ENCODE data around the gene FES.

Gene FES

GRCh38 chr15:90863987-90864386 lies 20.3 kb upstream of the FES start:
- DNase-seq (no peak), ATAC-seq (ENCODE audit: insufficient read depth, low read depth) (no peak)
- no peaks in the 10 kb centered on the region for H4K20me1 ChIP-seq (ENCODE audit: insufficient read depth, low read length)
- H3K79me2 ChIP-seq (ENCODE audit: insufficient read depth, low read length), result no peaks in the 10 kb centered on the region
- no peak for TF ChIP-seq CTCF (IDR thresholded peaks at IDR 0.05; ENCODE audit: borderline replicate concordance, extremely low read depth, low read length, poor library complexity, severe bottlenecking)
- no peak for TF ChIP-seq EZH2 (IDR thresholded peaks at IDR 0.05; ENCODE audit: borderline replicate concordance, low read depth, low read length, severe bottlenecking)
- H3K36me3 ChIP-seq (ENCODE audit: insufficient read depth, low read length), result no peaks in the 10 kb centered on the region
- no peak overlapping the region for H3K27ac ChIP-seq (ENCODE audit: low read length)
- H3K4me1 ChIP-seq (ENCODE audit: insufficient read depth, low read length), result peaks cover 4% of the 10 kb centered on the region
- H3K4me3 ChIP-seq (ENCODE audit: low read depth in 1 of 2, low read length in 2 of 2), result no peak overlapping the region
- no peak overlapping the region for H2AFZ ChIP-seq (ENCODE audit: low read depth, low read length)
- H3K9me3 ChIP-seq (ENCODE audit: insufficient read depth, low read length, severe bottlenecking), result no peaks in the 10 kb centered on the region
- no peak overlapping the region for H3K4me2 ChIP-seq (ENCODE audit: insufficient read depth, low read length)
- no peak overlapping the region for H3K9ac ChIP-seq (ENCODE audit: low read depth, low read length)
- H3K27me3 ChIP-seq (ENCODE audit: insufficient read depth, low read length, poor library complexity), result no peaks in the 10 kb centered on the region

GRCh38 chr15:90864507-90864906 lies 19.8 kb upstream of the FES start:
- DNase-seq (no peak), ATAC-seq (ENCODE audit: insufficient read depth, low read depth) (no peak)
- H3K79me2 ChIP-seq (ENCODE audit: insufficient read depth, low read length), result no peaks in the 10 kb centered on the region
- H3K27ac ChIP-seq (ENCODE audit: low read length), result no peak overlapping the region
- H3K27me3 ChIP-seq (ENCODE audit: insufficient read depth, low read length, poor library complexity), result no peaks in the 10 kb centered on the region
- no peak overlapping the region for H3K4me2 ChIP-seq (ENCODE audit: insufficient read depth, low read length)
- H3K36me3 ChIP-seq (ENCODE audit: insufficient read depth, low read length), result no peaks in the 10 kb centered on the region
- TF ChIP-seq CTCF (IDR thresholded peaks at IDR 0.05; ENCODE audit: borderline replicate concordance, extremely low read depth, low read length, poor library complexity, severe bottlenecking) (no peak), EZH2 (IDR thresholded peaks at IDR 0.05; ENCODE audit: borderline replicate concordance, low read depth, low read length, severe bottlenecking) (no peak)
- H3K4me3 ChIP-seq (ENCODE audit: low read depth in 1 of 2, low read length in 2 of 2), result no peak overlapping the region
- no peak overlapping the region for H3K9ac ChIP-seq (ENCODE audit: low read depth, low read length)
- H2AFZ ChIP-seq (ENCODE audit: low read depth, low read length), result no peak overlapping the region
- peaks cover 9% of the 10 kb centered on the region for H3K4me1 ChIP-seq (ENCODE audit: insufficient read depth, low read length)
- H4K20me1 ChIP-seq (ENCODE audit: insufficient read depth, low read length), result no peaks in the 10 kb centered on the region
- no peaks in the 10 kb centered on the region for H3K9me3 ChIP-seq (ENCODE audit: insufficient read depth, low read length, severe bottlenecking)

GRCh38 chr15:90865702-90866101 lies 18.6 kb upstream of the FES start:
- no peak overlapping the region for H3K4me3 ChIP-seq (ENCODE audit: low read depth in 1 of 2, low read length in 2 of 2)
- no peak overlapping the region for H3K27ac ChIP-seq (ENCODE audit: low read length)
- H3K4me1 ChIP-seq (ENCODE audit: insufficient read depth, low read length), result peaks cover 21% of the 10 kb centered on the region
- H3K9ac ChIP-seq (ENCODE audit: low read depth, low read length), result no peak overlapping the region
- TF ChIP-seq CTCF (IDR thresholded peaks at IDR 0.05; ENCODE audit: borderline replicate concordance, extremely low read depth, low read length, poor library complexity, severe bottlenecking) (no peak), EZH2 (IDR thresholded peaks at IDR 0.05; ENCODE audit: borderline replicate concordance, low read depth, low read length, severe bottlenecking) (no peak)
- no peaks in the 10 kb centered on the region for H3K27me3 ChIP-seq (ENCODE audit: insufficient read depth, low read length, poor library complexity)
- H3K9me3 ChIP-seq (ENCODE audit: insufficient read depth, low read length, severe bottlenecking), result no peaks in the 10 kb centered on the region
- no peaks in the 10 kb centered on the region for H4K20me1 ChIP-seq (ENCODE audit: insufficient read depth, low read length)
- no peak overlapping the region for H2AFZ ChIP-seq (ENCODE audit: low read depth, low read length)
- H3K36me3 ChIP-seq (ENCODE audit: insufficient read depth, low read length), result no peaks in the 10 kb centered on the region
- ATAC-seq (ENCODE audit: insufficient read depth, low read depth), result no peak
- DNase-seq, result no peak
- no peaks in the 10 kb centered on the region for H3K79me2 ChIP-seq (ENCODE audit: insufficient read depth, low read length)
- H3K4me2 ChIP-seq (ENCODE audit: insufficient read depth, low read length), result no peak overlapping the region

- Histone ChIP-seq H3K4me2 (ENCODE audit: insufficient read depth, low read length) (no peak overlapping the region), H4K20me1 (ENCODE audit: insufficient read depth, low read length) (no peaks in the 10 kb centered on the region), H3K9ac (ENCODE audit: low read depth, low read length) (no peak overlapping the region), H2AFZ (ENCODE audit: low read depth, low read length) (no peak overlapping the region), H3K36me3 (ENCODE audit: insufficient read depth, low read length) (no peaks in the 10 kb centered on the region), H3K4me3 (ENCODE audit: low read depth in 1 of 2, low read length in 2 of 2) (no peak overlapping the region), H3K4me1 (ENCODE audit: insufficient read depth, low read length) (peaks cover 25% of the 10 kb centered on the region), H3K27ac (ENCODE audit: low read length) (no peak overlapping the region), H3K79me2 (ENCODE audit: insufficient read depth, low read length) (no peaks in the 10 kb centered on the region), H3K27me3 (ENCODE audit: insufficient read depth, low read length, poor library complexity) (no peaks in the 10 kb centered on the region), H3K9me3 (ENCODE audit: insufficient read depth, low read length, severe bottlenecking) (no peaks in the 10 kb centered on the region)
- TF ChIP-seq CTCF (IDR thresholded peaks at IDR 0.05; ENCODE audit: borderline replicate concordance, extremely low read depth, low read length, poor library complexity, severe bottlenecking), result no peak
- no peak for TF ChIP-seq EZH2 (IDR thresholded peaks at IDR 0.05; ENCODE audit: borderline replicate concordance, low read depth, low read length, severe bottlenecking)
- no peak for ATAC-seq (ENCODE audit: insufficient read depth, low read depth)
- DNase-seq, result no peak
These were observed 18.1 kb upstream of the FES start for GRCh38 chr15:90866161-90866715.
